GM19452 (cell line): ENCODE measurements around the gene LMX1A.

ENCODE experiments used
- ATAC-seq: cut with Tn5 transposase; IDR thresholded peaks from one replicate; pipeline ENCODE4 v1.9.1; 2021; ENCODE audit not compliant: unreplicated experiment

LMX1A gene

DNA sequence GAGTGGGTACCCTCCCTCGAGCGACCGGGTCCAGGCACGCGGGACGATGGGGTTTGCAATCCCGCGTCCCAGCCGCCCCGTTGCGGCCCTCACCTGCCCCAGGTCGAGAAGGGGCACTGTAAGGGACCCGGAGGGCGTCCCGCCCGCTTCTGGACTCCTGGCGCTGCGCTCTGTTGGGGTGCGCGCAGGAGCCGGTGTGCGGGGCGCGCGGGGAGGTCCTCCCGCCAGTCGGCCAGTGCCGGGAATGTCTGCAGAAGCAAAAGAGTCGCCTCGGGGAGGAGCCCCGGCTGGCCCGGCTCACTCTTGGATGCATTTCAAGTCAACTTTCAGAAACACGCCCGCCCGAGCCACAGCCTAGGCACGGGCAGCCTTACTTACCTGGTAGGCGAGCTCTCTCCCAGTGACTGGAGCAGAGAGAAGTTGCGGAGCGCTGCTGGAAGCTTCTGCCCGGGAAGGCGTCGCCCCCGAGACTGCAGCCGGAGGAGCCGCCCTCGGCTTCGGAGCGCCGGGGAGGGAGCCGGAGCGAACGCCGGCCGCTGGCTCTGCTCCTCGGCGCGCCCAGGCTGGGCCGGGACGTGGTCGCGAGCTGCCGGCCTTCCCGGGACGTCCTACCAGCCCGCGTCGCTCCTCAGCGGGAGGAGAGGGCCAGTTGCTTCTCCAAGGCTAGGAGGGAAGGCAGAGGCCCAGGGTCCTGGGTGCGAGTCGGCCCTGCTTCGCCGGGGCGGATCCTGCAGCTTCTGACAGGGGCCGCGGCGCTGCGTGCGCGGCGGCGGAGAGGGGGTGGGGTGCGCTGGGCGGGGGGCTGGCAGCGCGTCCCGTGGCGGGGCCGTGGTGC lies at the start of gene LMX1A:
TSS of gene LMX1A (minus strand) at position 739 of the 835 bp plus-strand sequence. CDS start 1,156 bp downstream, outside the sequence.
- ATAC-seq: no peak

DNA sequence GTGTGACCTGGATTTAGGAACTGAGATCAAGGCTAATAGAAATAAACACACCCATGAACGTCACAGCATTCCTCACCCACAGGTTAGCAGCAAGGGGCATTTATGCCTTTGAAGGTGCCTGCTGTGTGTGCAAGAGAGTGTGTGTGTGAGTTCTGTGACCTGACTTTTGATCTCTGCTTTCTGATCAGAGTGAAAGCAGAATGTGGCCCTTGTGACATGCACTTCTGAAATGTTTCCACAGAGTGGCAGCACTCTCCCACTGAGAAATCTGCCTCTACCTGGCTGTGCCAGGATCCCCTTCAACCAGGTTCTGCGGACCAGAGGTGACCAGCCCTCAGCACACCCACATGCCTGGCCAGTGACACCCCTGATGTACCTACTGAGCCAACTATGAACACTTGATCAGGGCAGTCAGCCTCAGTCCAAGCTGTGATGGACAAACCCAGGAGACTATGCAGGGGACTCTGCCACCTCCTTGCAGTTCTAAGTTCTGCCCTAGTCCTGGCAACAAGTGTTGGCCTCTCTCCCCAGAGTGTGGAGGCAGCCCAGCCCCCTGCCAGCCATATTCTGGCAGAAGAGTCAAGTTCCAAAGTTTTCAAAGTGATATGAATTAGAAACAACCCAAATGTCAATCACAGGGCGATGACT lies 47.4 kb upstream of the LMX1A start:
- ATAC-seq: peak; percentile 72

DNA sequence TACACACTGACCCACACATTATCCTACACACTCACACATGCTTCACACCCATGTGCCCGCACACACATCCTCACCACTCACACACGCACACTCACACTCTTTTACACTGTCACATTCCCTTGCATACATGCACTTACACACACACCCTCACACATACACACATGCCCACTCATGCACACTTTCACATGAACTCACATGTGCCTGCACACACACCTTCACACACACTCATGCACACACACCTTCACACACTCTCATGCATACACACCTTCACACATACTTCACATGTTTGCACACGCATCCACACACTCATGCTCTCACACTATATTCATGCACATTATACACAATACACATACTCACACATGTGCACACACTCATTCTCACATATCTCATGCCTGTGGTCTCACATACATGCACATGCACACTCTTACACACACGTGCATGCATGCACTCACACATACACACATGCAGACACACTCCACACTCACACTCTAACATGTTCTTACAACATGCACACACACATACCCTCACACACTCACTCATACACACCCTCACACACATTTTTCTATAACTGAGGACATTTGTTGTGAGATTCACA lies 46.1 kb upstream of the LMX1A start:
- ATAC-seq: no peak

DNA sequence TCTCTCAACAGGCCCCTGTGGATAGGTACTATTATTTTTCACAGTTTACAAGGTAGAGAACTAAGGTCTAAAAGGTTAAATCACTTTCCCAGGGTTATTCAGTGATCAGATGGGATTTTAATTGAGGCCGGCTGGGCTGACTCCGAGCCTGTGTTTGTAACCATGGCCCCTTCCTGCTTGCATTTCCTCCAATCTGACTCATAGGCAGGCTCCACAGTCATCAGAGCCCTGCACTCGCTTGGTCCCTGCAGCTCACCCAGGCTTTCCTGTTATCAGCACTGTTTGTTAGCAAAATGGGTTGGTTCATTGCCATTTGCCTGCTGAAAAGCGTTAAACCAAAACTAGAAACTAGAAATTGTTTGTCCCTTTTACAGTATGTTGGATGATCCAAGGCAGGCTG lies 41.4 kb upstream of the LMX1A start:
- no peak for ATAC-seq

DNA sequence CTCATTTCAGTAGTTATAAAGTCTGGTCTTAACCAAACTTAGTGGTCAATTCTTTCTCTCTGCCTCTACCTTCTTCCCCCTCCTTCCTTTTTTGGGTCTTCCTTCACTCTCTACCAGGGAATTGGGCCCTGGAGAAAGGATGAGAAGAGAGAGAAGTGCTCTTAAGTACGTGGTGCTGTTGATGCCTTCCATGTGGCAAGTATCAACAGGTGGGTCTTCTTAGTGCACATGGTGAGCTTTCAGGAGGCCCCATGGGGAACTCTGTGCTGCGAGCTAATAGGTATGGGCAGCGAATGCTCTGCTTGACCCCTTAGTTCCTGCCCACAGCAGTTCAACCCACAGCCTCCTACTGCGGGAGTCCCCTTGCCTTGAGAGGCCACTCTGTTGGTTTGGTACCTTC lies 39.4 kb upstream of the LMX1A start:
- no peak for ATAC-seq

DNA sequence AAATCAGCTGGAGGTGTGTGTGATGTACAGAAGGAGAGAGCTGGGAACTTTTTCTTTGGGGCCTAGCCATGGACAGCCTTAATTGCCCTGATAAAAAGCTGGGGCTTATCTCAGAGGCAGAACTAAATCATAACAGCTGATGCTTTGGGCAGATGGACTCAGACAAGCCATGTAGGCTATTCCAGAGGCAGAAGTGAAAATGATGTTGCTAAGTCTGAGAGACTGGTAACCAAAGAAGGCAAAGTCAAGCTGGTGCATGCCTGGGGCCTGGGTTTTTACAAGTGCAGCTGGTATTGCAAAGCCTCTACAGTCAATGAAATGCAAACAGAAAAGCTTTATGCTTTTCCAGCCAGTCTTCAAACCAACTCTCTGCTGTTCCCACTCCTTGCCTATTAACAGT lies 39.0 kb upstream of the LMX1A start:
- ATAC-seq: no peak

DNA sequence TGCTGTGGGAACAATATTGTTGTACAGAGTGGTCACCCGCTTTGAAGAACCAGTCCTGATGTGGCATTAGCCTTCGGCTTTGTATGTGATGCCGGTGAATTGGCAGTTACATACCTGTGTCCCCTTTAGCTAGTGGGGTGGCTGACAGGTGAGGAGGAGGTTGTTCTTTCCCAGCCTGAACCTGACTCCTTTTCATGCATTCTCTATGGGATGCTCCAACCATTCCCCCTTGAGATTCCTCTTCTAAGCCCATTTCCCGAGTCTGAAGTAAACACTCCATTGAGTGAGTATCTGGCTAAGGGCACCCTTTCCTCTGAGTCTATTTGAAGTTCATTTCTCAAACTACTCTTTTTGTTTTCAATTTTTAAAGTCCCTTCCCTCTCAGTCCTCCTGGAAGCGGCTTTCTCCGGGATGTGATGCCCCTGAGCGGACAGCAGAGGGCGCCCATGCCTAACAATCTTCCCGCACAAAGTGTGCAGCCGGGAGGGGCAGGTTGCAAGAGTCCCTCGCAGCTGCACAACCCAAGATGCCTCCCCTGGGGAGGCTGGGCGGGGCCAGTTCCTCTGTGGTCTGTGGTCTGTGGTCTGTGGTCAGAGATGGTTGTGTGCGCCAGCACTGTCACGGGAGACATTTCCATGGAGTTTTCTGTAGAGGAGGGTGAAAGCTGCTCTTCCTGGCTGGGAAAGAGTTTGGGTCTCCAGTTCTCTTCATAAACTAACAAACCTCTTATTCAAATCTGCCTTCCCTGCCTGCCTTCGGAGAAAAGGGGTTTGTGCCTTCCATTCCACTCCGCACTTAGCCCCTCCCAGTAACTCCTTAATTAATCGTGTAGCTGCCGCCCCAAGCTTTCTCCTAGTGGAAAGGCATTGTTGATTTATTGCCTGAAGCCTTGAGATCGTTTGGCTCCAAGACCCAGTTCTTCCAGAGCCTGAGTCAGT lies 36.4 kb upstream of the LMX1A start:
- ATAC-seq: peak; percentile 99

DNA sequence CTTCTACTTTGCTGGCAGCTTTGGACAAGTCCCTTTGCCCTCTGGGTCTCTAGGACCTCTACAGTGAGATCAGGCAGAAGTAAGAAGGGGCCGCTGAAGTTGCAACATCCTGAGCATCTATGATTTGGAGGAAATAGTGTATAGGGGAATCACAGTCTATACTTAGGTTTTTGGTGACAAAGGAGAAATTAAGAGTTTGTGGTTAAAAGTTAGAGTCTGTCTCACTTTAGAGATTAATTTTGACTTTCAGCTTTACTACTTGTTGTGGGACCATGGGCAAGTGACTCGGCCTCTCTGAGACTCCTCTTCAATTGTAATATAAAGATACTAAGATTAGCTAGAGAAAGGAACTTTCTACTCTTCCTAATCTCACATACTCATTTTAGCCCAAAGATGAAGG lies 33.1 kb upstream of the LMX1A start:
- ATAC-seq: no peak

DNA sequence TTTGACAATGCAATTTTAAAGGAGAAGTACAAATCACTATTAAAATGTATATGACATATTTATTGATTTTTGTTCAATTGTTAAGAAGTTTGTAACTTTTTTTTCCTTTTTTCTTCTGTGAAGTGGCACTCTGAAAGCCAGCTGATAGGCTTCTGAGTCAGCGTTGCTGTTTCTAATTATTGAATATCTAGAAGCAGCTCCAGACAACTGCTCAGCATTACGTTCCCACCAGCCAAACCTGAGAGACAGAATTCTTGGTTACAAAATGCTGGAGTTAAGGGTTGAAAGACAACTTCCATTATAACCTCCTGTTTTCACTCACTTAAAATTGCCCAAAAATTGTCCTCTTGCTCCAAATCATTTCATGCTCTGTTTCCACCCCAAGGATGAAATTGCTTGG lies 31.4 kb upstream of the LMX1A start:
- ATAC-seq: no peak

DNA sequence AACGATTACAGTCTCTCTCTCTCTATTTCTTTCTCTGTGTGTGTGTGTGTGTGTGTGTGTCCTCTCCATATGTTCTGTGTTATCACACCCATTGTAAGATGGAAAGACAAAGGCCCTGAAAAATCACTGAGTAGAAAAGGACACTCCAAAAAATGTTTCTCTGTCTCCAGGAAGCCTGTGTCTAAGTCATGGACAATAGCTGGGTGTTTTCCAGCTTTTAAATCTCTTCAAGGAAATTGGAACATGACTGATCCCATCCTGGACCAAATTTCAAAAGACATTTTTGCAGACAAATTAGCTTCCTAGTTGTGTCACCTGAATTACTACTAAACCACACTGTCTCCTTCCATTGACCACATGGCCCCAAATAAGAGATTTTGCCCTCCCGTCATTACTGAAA lies 31.0 kb upstream of the LMX1A start:
- no peak for ATAC-seq

DNA sequence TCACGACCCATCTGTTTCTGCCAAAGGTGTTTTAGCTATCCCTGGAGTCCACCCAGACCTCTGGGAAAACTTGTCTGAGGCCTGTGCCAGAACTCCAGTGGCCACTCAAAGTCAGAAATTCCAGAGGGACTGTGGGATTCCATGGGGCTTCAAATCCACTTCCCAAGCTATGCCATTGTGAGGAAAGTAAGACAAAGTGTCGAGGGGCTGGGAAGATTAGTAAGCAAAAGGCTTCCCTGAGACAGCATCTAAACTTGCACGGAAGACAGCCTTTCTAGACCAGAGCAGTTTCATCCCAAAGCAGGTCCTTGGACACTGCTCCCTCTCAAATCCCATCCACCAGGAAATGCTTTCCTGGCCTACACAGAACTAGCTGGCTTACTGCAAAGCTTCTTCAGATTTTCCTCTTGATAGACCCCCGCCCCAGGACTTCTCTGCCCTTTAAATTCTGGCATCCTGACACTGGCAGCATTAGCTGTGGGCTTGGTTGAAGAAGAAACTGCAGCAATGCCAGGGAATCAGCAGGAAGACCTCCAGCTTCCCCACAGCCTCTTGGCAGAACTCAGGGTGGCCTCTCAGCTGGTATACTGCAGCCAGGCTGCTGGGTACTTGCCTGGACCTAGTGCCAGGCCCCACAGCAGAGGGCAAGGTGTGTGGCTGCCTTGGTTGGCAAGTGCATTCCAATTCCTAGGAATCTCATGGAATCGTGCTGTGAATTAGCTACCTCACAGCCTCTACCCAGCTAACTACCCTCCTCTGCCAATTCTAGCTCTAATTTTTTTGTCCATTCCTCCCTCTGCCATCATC lies 27.3 kb upstream of the LMX1A start:
- no peak for ATAC-seq

DNA sequence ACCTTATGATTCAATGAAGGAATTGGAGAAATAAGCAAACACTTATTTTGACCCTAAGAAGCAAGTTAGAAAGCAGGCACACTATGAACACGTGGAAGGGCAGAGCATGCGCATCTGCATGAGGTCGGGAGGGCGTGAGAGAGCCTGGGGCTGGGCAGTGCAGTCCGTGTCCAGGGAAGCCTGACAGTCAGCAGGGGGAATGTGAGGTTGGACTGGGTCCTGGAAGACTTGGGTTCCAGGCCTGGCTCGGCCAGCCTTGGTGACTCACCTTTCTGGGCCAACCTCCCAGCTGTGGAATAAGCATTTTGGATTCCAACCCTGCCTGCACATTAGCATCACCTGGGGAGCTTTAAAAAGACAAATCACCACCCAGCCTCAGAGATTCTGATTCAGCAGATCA lies 26.6 kb upstream of the LMX1A start:
- ATAC-seq: no peak

DNA sequence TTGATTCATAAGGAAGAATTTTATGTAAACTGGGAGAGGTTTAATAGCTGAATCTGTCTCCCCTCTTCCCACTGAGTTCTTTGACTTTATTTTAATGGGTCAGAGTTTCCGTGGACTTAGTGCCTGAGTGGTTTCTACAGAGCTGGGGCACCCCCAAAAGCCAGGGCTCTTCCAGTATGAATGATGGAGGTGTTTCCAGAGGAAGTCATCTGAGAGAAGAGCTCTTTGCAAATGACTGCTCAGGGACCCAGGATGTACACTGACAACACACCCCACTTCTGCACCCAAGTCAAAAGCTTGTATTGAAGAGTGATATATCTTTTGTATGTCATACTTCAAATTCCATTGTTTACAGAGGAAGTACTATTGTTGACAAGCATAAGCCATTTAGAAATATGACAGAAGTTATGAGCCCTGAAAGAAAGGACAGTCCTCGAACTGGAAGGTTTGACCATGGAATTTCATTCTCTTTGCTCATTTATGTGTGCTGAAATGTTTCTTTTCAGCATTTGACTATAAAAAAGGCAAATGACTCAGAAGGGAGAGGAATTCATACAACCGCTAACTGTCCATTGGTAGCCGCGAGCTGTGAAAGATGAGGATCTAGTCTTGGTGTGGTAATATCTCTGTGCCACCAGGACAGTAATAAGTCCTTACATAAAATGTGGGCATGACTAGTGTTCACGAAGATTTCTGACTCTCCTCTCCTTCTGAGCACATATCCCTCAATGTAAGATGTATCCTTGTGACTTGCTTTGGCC lies 25.4 kb upstream of the LMX1A start:
- no peak for ATAC-seq

DNA sequence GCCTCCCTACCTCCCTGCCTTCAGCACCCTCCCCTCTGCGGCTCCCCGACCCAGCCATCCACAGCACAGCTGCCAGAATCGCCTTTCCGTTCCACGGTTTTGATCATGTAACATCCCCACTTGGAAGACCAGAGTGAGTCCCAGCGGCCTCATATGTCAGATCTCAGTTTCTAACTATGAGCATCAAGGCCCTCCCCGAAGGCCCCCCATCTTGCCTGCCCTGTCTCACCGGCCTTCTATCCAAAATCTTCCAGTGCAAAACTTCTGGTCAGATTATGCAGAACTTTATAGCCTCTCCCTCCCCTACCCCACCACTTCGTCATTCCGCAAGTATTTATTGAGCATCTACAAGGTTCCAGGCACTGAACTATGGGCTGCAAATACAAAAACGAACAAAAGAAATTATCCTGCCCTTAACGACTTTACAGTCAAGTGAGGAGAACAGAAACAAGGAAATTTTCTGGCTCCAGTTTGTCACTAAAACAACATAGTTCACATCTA lies 20.3 kb upstream of the LMX1A start:
- no peak for ATAC-seq

DNA sequence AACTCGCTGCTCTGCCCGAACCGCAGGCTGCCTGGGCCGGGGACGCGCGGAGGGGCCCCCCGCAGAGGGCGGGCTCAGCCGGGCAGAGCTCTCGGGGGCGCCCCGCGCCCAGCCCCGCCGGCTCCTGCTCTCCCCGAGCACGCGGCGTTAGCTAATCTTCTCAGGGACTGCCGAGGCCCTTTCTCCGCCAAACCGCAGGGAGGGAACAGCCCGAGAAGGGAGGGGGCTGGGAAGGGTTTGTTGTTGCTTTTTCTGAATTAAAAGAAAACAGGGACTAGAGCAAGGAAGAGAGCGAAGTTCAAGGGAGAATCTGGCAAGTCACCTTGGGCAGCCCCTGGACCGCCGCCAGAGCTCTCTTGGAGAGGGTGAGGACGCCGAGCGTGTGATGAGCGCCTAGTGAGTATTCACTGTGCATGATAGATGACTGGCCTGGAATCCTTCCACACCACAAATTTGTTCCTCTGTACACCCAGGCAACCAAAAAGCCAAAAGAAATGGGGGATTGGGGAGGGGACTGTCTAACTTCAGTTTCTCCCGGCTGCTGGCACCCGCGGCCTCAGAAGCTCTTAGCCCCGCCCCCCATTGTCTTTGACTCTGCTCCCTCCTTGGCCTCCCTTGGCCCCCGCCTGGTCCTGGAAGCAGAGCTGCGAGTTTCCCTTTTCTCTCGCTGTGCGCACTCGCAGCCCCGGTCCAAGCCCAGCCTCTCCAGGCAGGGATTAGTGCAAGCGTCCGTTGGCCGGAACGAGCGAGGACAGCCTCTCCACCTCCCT lies 19.7 kb upstream of the LMX1A start:
- ATAC-seq: peak; percentile 49

DNA sequence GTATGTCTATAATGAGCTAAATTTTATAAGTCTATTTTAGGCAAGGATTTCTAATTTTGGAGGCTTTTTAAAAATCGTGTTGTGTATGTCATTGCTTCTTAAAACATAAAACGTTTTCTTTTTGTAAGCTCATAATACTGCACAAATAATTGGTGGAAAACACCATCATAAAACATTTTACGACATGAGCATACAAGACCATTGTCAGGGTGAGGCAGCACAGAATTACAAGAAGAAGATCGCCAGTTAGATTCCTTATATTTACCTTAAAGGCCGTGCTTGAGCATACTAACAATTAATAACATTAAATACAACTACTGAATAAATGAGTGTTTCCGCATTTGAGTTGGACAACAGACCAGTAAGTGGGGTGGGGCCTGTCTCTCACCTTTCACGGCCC lies 19.1 kb upstream of the LMX1A start:
- ATAC-seq: peak; percentile 11

DNA sequence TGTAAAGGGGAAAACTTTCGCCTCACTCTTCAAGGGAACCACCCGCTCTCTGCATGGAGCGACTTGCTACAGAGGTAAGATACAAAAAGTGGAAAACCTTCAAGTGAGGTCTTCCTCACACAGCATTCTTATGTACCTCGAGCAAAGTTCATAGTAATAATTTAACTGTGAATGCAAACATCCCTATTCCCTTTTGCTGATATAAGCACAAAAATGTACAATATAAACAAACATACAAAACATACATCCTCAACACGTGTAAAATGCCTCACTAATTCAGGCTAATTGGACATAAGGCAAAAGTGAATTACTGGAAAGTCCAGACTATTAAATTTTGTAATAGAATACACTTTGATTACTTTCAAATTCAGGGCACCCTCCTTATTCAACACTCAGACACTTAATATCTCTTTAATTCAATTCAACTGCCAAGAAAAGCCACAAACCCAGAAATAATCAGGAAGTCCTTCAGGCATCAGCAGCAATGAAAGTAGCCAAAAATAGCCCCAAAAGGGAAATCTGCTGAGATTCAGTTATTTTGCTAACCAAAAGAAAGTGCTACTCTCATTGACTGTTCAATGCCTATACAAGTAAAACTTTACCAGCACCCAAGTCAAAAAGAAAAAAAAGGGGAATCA lies 15.2 kb upstream of the LMX1A start:
- no peak for ATAC-seq

DNA sequence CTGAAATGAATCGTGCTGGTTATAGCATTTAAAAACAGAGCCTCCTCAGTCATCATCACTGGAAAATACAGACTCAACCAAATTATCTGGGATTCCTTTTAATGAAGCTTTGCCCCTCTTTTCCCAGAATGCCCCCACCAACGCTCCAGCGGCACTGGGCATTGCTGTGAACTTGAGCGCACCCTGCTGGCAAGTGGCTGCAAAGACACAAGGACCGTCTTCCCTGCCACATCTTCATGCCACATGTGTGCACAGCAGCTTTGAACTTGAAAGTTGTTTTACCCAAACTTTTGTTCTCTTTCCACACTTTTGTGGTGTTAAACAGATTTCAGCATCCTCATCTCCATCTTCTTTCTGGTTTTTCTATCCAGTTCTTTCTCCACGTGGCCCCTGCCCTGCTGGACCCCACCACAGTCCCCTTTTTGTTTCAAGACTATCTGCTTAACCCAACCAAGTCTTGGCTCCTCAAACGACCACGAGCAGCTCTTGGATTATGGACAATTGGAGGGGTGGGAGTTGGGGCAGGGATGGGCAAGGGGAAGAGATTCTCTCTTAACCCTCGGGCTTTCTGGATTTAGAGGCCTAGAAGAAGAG lies 12.8 kb upstream of the LMX1A start:
- ATAC-seq: peak; percentile 74
